ENCODE measurements around the gene ZDBF2. TPM values are rescaled to one million over a fixed set of nuclear protein-coding genes. Genes with fewer than 3 reads are reported as not detected.

Gene ZDBF2
- total and polyA plus RNA-seq, 2 of the 8 experiments (the other 6 are each of a cell fraction or from before 2014, with no cell fraction given), result 1.5 to 17.2 TPM

DNA sequence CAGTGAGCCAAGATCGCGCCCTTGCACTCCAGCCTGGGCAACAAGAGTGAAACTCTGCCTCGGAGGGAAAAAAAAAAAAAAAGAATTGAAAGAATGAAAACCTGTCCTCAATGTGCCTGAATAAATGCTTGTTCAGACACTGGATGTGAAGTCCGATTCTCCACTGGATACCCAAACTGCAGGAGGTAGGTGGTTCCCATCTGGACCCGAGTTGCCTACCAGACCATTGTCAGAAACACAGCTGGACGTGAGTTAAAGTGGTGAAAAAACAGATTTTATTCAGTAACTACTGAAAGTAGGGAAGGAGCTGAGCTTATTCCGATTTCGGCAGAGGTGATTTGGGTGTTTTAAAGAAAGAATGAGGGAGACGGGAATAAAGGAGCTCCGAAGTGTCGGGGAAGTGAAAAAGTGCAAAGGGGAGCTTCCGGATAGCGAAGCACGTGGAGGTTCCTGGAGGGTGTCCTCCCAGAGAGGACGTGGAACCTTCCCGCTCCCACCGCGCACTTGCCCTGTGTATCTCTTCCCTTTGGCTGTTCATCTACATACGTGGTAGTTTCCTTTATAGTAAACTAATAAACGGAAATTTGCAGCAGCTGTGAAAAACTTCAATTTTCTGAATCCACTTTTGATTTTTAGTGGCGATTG, 10.4 kb upstream of the ZDBF2 start (continued):
- TF ChIP-seq E2F6 (IDR thresholded peaks at IDR 0.05), result peak; percentile 62; the same call in 1 of the 2 replicates
- no peak for TF ChIP-seq TBP (IDR thresholded peaks at IDR 0.05; ENCODE audit: low read depth, low read length)
- no peak for TF ChIP-seq RXRA (IDR thresholded peaks at IDR 0.05; ENCODE audit: insufficient read depth, low read depth, low read length)
- TF ChIP-seq SAP30 (IDR thresholded peaks at IDR 0.05; ENCODE audit: insufficient read depth, insufficient replicate concordance, low read length), result no peak
- TF ChIP-seq BCL11A (IDR thresholded peaks at IDR 0.05; ENCODE audit: low read depth in 2 of 2, low read length in 2 of 2), result no peak
- no peak for TF ChIP-seq GTF2F1 (IDR thresholded peaks at IDR 0.05; ENCODE audit: borderline replicate concordance, low read depth, low read length)
- no peak for TF ChIP-seq BRCA1 (IDR thresholded peaks at IDR 0.05; ENCODE audit: low read depth, low read length)
- TF ChIP-seq SRF (IDR thresholded peaks at IDR 0.05; ENCODE audit: low read depth, low read length), result no peak
- TF ChIP-seq CBX8 (IDR thresholded peaks at IDR 0.05; ENCODE audit: borderline replicate concordance, low read depth, low read length), result 0 out of 2 replicates have a peak, but pooled peaks have one; percentile 50
- TF ChIP-seq POLR2A (IDR thresholded peaks at IDR 0.05; ENCODE audit: control extremely low read depth in 1 of 2, low read depth in 2 of 2, low read length in 2 of 2), result no peak
- no peak for TF ChIP-seq ZNF274 (IDR thresholded peaks at IDR 0.05; ENCODE audit: borderline replicate concordance, extremely low read depth, low read length)
- TF ChIP-seq SP4 (IDR thresholded peaks at IDR 0.05; ENCODE audit: low read length), result no peak
- TF ChIP-seq CTBP2 (IDR thresholded peaks at IDR 0.05; ENCODE audit: borderline replicate concordance, insufficient read depth, insufficient read length, low read length), result no peak
- no peak for TF ChIP-seq TAF1 (IDR thresholded peaks at IDR 0.05; ENCODE audit: low read depth, low read length)
- no peak for TF ChIP-seq KDM5A (IDR thresholded peaks at IDR 0.05; ENCODE audit: low read length)
- TF ChIP-seq RFX5 (IDR thresholded peaks at IDR 0.05; ENCODE audit: borderline replicate concordance, low read depth, low read length), result no peak
- TF ChIP-seq, protein P1, sequence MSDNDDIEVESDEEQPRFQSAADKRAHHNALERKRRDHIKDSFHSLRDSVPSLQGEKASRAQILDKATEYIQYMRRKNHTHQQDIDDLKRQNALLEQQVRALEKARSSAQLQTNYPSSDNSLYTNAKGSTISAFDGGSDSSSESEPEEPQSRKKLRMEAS (IDR thresholded peaks at IDR 0.05), result peak; percentile 52; the same call in 1 of the 2 replicates
- TF ChIP-seq RAD21 (IDR thresholded peaks at IDR 0.05 in 1 of 2, conservative IDR thresholded peaks at IDR 0.05 in 1 of 2; ENCODE audit: low read depth in 2 of 2, low read length in 2 of 2), result no peak

All from H1 (cell line).